Tibial nerve (tissue), 4 donors: ENCODE data around the gene TOP1. TPM values are rescaled to one million over a fixed set of nuclear protein-coding genes. Genes with fewer than 3 reads are reported as not detected.

ENCODE experiments used
- DNase-seq, 2 donors: peaks; one replicate each; pipeline ENCODE4 v3.0.0-alpha.2; 2019; ENCODE audit warnings: low spot score in 2 of 2
- H3K27ac ChIP-seq, 4 donors: fragments of 200-600 bp; sonication (generic) in 3 of 4; one replicate each; pipeline ENCODE4 v1.5.1; 2017 to 2019; ENCODE audit warnings: mild to moderate bottlenecking in 1 of 4
- H3K27me3 ChIP-seq, 2 donors: fragments of 200-600 bp; sonication (generic) in 1 of 2; one replicate each; pipeline versions ENCODE4 v1.5.1 to v1.6.0; 2017 to 2019
- H3K36me3 ChIP-seq, 3 donors: fragments of 200-600 bp; sonication (generic); one replicate each; pipeline ENCODE4 v1.5.1; 2018 to 2019
- H3K4me1 ChIP-seq, 4 donors: fragments of 200-600 bp; sonication (generic) in 3 of 4; one replicate each; pipeline ENCODE4 v1.5.1; 2017 to 2019
- H3K4me3 ChIP-seq, 4 donors: fragments of 200-600 bp; sonication (generic) in 3 of 4; one replicate each; pipeline ENCODE4 v1.5.1; 2017 to 2019; ENCODE audit warnings: mild to moderate bottlenecking in 1 of 4, moderate library complexity in 1 of 4
- H3K9me3 ChIP-seq, 4 donors: fragments of 200-600 bp; sonication (generic) in 3 of 4; one replicate each; pipeline ENCODE4 v1.5.1; 2017 to 2019
- CTCF ChIP-seq, 5 experiments: fragments of 200-600 bp in 3 of 5; fragments of 450-650 bp in 2 of 5; sonication (generic) in 3 of 5; IDR thresholded peaks; one replicate each; pipeline ENCODE4 v1.5.1; 2016 to 2019; ENCODE audit warnings: antibody characterized with exemption in 5 of 5, mild to moderate bottlenecking in 3 of 5, moderate library complexity in 2 of 5
- EP300 ChIP-seq, 2 donors: sonication (generic); formaldehyde crosslinking; IDR thresholded peaks; one replicate each; pipeline ENCODE4 v1.6.1; 2017; ENCODE audit warnings: antibody characterized with exemption in 2 of 2, mild to moderate bottlenecking in 1 of 2
- POLR2A ChIP-seq, 2 donors: fragments of 450-650 bp; IDR thresholded peaks; one replicate each; pipeline ENCODE4 v1.6.1; 2017; ENCODE audit warnings: antibody characterized with exemption in 2 of 2, mild to moderate bottlenecking in 2 of 2, moderate library complexity in 2 of 2
- WGBS, 2 donors: methylation state at CpG; one replicate each; pipeline ENCODE4 v1.1.5; 2018; 5-methylcytosine and 5-hydroxymethylcytosine counted together
- total RNA-seq, 4 donors: library from RNA; depleted of rRNA; stranded (reverse); fragments of >200 nt; gene quantifications; one replicate each; pipeline ENCODE4 v1.1.0, GENCODE V29; 2016

TOP1 gene
- total RNA-seq, 4 donors from 2014 or later = 17.9 to 29.1 (median 23.1) TPM

GRCh38 chr20:41169791-41170351 lies 141.2 kb downstream of the TOP1 start:
- Histone ChIP-seq H3K4me1 (peaks cover 0 to 34% (median 16%) of the 10 kb centered on the region in 4 donors), H3K9me3 (no peaks in the 10 kb centered on the region), H3K4me3 (no peak overlapping the region), H3K36me3 (peaks cover 2 to 92% (median 30%) of the 10 kb centered on the region in 3 donors), H3K27ac (peak overlapping the region in 1 of 4 donors; percentile 84), H3K27me3 (no peaks in the 10 kb centered on the region)
- TF ChIP-seq CTCF (IDR thresholded peaks at IDR 0.05) (no peak), EP300 (IDR thresholded peaks at IDR 0.05) (no peak), POLR2A (IDR thresholded peaks at IDR 0.05) (no peak)
- no peak for DNase-seq
- 87 to 88% methylated on average over 14 of the region's 14 CpGs for WGBS, 2 donors

DNA sequence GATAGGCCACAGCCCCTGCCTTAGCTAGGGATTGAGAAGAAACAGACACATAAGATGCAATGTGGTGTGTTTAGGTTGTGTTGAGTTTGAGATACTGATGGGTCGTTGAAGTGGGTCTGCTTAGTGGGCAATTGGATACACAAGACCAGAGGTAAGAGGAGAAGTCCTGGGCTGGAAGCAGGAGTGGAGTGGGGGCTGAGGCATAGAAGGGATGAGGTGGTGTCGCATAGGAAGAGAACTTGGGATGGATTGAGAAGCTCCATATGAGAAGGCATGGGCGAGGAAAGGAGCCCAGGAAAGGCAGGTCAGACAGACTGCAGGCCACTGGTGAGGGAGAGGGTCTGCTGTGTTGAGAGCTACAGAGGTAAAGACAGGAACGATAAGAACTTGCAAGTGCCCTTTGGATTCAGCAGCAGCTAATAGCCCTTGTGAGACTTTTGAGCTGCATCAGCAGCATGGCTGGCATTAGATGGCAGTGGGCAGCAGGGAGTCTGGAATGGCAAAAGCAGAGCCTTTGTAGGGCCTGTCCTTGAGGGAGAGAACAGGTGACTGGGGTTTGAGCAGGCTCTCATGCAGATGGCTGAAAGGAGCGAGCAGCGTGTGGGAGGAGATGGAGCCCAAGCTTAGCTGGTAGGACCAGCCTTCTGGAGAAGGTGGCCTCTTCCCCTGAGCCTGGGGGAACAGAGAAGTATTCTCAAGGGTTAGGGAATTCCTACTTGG lies 141.9 kb downstream of the TOP1 start:
- peaks cover 0 to 41% (median 22%) of the 10 kb centered on the region in 4 donors for H3K4me1 ChIP-seq
- H3K27ac ChIP-seq = peak overlapping the region in 3 of 4 donors; percentile 26 to 84 (median 81)
- no peaks in the 10 kb centered on the region for H3K9me3 ChIP-seq
- H3K27me3 ChIP-seq = no peaks in the 10 kb centered on the region
- WGBS, 2 donors = 89 to 91% methylated on average over 6 of the region's 6 CpGs
- TF ChIP-seq CTCF (IDR thresholded peaks at IDR 0.05) = no peak
- TF ChIP-seq POLR2A (IDR thresholded peaks at IDR 0.05) = no peak
- TF ChIP-seq EP300 (IDR thresholded peaks at IDR 0.05) = no peak
- DNase-seq = peak in 1 of 2 donors; percentile 10
- H3K36me3 ChIP-seq = peaks cover 2 to 92% (median 23%) of the 10 kb centered on the region in 3 donors
- H3K4me3 ChIP-seq = no peak overlapping the region

GRCh38 chr20:41171736-41172295 lies 143.2 kb downstream of the TOP1 start:
- WGBS, 2 donors = 61 to 69% methylated on average over 3 of the region's 3 CpGs
- Histone ChIP-seq H3K4me1 (peaks cover 0 to 52% (median 24%) of the 10 kb centered on the region in 4 donors), H3K27ac (peak overlapping the region; percentile 55 to 84 (median 74)), H3K9me3 (no peaks in the 10 kb centered on the region), H3K27me3 (no peaks in the 10 kb centered on the region), H3K4me3 (no peak overlapping the region), H3K36me3 (peaks cover 0 to 80% (median 15%) of the 10 kb centered on the region in 3 donors)
- DNase-seq = no peak
- TF ChIP-seq EP300 (IDR thresholded peaks at IDR 0.05) (no peak), CTCF (IDR thresholded peaks at IDR 0.05) (no peak), POLR2A (IDR thresholded peaks at IDR 0.05) (no peak)

DNA sequence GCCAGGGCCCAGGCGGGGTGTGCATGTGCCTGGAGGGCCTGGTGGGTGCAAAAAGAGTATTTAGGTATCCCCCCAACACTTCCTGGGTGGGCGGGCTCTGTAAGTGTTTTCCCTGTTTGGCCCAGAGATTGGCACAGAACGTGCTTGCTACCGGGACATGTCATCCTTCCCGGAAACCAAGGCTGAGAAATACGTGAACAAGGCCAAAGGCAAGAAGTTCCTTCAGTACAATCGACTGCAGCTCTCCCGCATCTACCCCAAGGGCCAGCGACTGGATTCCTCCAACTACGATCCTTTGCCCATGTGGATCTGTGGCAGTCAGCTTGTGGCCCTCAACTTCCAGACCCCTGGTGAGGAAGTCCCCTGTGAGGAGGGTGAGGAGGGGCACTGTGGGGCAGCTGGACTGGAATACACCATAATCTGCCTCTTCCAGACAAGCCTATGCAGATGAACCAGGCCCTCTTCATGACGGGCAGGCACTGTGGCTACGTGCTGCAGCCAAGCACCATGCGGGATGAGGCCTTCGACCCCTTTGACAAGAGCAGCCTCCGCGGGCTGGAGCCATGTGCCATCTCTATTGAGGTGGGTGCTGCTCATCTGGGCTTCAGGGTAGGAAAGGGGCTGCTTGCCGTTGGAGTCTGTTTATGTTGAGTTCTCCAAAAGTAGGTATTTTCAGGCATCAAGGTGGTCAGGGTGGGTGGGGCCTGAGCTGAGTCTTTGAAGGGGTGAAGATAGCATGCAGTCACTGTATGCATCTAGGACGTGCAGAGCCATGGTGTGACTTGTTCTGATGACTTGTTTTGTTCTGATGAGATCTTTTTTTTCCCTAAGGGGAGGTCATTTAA lies 143.9 kb downstream of the TOP1 start:
- no peaks in the 10 kb centered on the region for H3K27me3 ChIP-seq
- 58 to 67% methylated on average over 16 to 17 of the region's 18 CpGs for WGBS, 2 donors
- peaks cover 0 to 59% (median 26%) of the 10 kb centered on the region in 4 donors for H3K4me1 ChIP-seq
- peaks cover 0 to 77% (median 15%) of the 10 kb centered on the region in 3 donors for H3K36me3 ChIP-seq
- no peaks in the 10 kb centered on the region for H3K9me3 ChIP-seq
- no peak for DNase-seq
- peak overlapping the region; percentile 55 to 84 (median 74) for H3K27ac ChIP-seq
- no peak overlapping the region for H3K4me3 ChIP-seq
- TF ChIP-seq EP300 (IDR thresholded peaks at IDR 0.05) = no peak
- TF ChIP-seq CTCF (IDR thresholded peaks at IDR 0.05) = no peak
- TF ChIP-seq POLR2A (IDR thresholded peaks at IDR 0.05) = no peak
